CD4-positive, alpha-beta T cell (primary cell): Measurements from ENCODE around the gene GABRB1. TPM values are rescaled to one million over a fixed set of nuclear protein-coding genes. Genes with fewer than 3 reads are reported as not detected.

Source experiments
- ATAC-seq: fragments of 200-7000 bp; cut with Tn5 transposase; one replicate; pipeline ENCODE4 v1.10.0; 2022; ENCODE audit warnings: mild to moderate bottlenecking; ENCODE audit not compliant: poor library complexity
- CTCF ChIA-PET: fragments of 350-600 bp; sonication (Branson Sonifier 250); formaldehyde crosslinking; loops from one replicate; lab custom pipeline; 2021; ENCODE audit warnings: antibody characterized with exemption, inconsistent platforms; lab: Charles Lee
- POLR2A ChIA-PET: fragments of 350-600 bp; sonication (Branson Sonifier 250); formaldehyde crosslinking; loops from one replicate; lab custom pipeline; 2021; ENCODE audit warnings: antibody characterized with exemption, inconsistent platforms; lab: Charles Lee
- DNase-seq, 14 experiments: peaks; one replicate each; pipeline ENCODE4 v3.0.0-alpha.2; 2013 to 2020; ENCODE audit warnings: mixed read lengths in 2 of 14
- H3K27ac ChIP-seq, 2 donors: one replicate each; pipeline versions ENCODE4 v1.5.1 to v1.7.0; 2013; ENCODE audit warnings: low read length in 2 of 2, low read depth in 1 of 2, mild to moderate bottlenecking in 1 of 2
- H3K27me3 ChIP-seq, 2 experiments: 1 replicate in 1 of 2; 2 replicates in 1 of 2; pipeline versions ENCODE4 v1.6.1 to v1.7.0; 2013; ENCODE audit warnings: low read length in 2 of 2, control low read depth in 1 of 2, mild to moderate bottlenecking in 1 of 2, moderate library complexity in 1 of 2; ENCODE audit not compliant: insufficient read depth in 2 of 2, control insufficient read depth in 1 of 2
- H3K36me3 ChIP-seq: one replicate; pipeline ENCODE4 v1.6.1; 2013; ENCODE audit warnings: low read length, control low read depth; ENCODE audit not compliant: insufficient read depth
- H3K4me1 ChIP-seq: one replicate; pipeline ENCODE4 v1.6.1; 2013; ENCODE audit warnings: low read length, control low read depth; ENCODE audit not compliant: insufficient read depth
- H3K4me3 ChIP-seq: one replicate; pipeline ENCODE4 v1.5.1; 2013; ENCODE audit warnings: mild to moderate bottlenecking, low read length, moderate library complexity
- H3K9me3 ChIP-seq, 2 experiments: 1 replicate in 1 of 2; 2 replicates in 1 of 2; pipeline versions ENCODE4 v1.6.1 to v1.7.0; 2013; ENCODE audit warnings: low read length in 2 of 2, mild to moderate bottlenecking in 2 of 2, control low read depth in 1 of 2, moderate library complexity in 1 of 2; ENCODE audit not compliant: control insufficient read depth in 1 of 2, insufficient read depth in 1 of 2
- H3K27ac Mint-ChIP-seq: one replicate; pipeline ENCODE4 v1.8.0; 2020; ENCODE audit warnings: mixed read lengths
- H3K27me3 Mint-ChIP-seq: one replicate; pipeline ENCODE4 v1.8.0; 2021; ENCODE audit warnings: mixed read lengths
- H3K36me3 Mint-ChIP-seq: one replicate; pipeline ENCODE4 v1.8.0; 2021; ENCODE audit warnings: low read depth, mixed read lengths
- H3K4me1 Mint-ChIP-seq: one replicate; pipeline ENCODE4 v1.8.0; 2021; ENCODE audit warnings: low read depth, mixed read lengths
- H3K4me3 Mint-ChIP-seq: one replicate; pipeline ENCODE4 v1.8.0; 2020; ENCODE audit warnings: mild to moderate bottlenecking, mixed read lengths
- H3K9me3 Mint-ChIP-seq: one replicate; pipeline ENCODE4 v1.8.0; 2020; ENCODE audit warnings: mixed read lengths
- CTCF ChIP-seq: fragments of 200-600 bp; IDR thresholded peaks from one replicate; pipeline ENCODE4 v1.8.0; 2022; ENCODE audit warnings: antibody characterized with exemption, mild to moderate bottlenecking
- intact Hi-C, 2 experiments: fragments of 100-400 bp; cut with DNase I in 1 of 2; cut with micrococcal nuclease in 1 of 2; formaldehyde crosslinking; loops; one replicate each; pipeline versions ENCODE4 v1.15.1 to v1.9.0; 2023 to 2025; cut with DNase I, micrococcal nuclease
- total RNA-seq, 174 experiments: library from RNA in 2 of 174; stranded (reverse) in 2 of 174; gene quantifications; one replicate each; pipeline ENCODE4 v1.2.3 and lab custom pipeline; 2021 to 2026

The GABRB1 gene
- total RNA-seq, 2 experiments from 2014 or later = not detected

GRCh38 chr4:47419296-47419695, 387.9 kb downstream of the GABRB1 start:
- no peak overlapping the region for H3K4me3 ChIP-seq
- H3K4me1 ChIP-seq = no peaks in the 10 kb centered on the region
- no peaks in the 10 kb centered on the region for H3K36me3 ChIP-seq
- ChIA-PET POLR2A (no interaction called here), CTCF (no interaction called here)
- peaks cover 3 to 4% of the 10 kb centered on the region in 2 experiments for H3K27me3 ChIP-seq
- intact Hi-C loops = no loop called here
- ATAC-seq (no peak), DNase-seq (no peak)
- Mint-ChIP-seq H3K4me3 (no peak overlapping the region), H3K36me3 (no peaks in the 10 kb centered on the region), H3K27ac (no peak overlapping the region), H3K9me3 (no peaks in the 10 kb centered on the region), H3K4me1 (no peaks in the 10 kb centered on the region), H3K27me3 (peaks cover 6% of the 10 kb centered on the region)
- H3K9me3 ChIP-seq = no peaks in the 10 kb centered on the region
- no peak overlapping the region for H3K27ac ChIP-seq
- TF ChIP-seq CTCF = no peak

GRCh38 chr4:47425628-47426027, 394.3 kb downstream of the GABRB1 start:
- no peak for TF ChIP-seq CTCF
- H3K4me1 ChIP-seq = no peaks in the 10 kb centered on the region
- H3K36me3 ChIP-seq = no peaks in the 10 kb centered on the region
- peaks cover 0 to 3% of the 10 kb centered on the region in 2 experiments for H3K9me3 ChIP-seq
- no peak overlapping the region for H3K4me3 Mint-ChIP-seq
- ChIA-PET POLR2A (no interaction called here), CTCF (no interaction called here)
- peaks cover 0 to 4% of the 10 kb centered on the region in 2 experiments for H3K27me3 ChIP-seq
- no peak for ATAC-seq
- DNase-seq = no peak
- no peaks in the 10 kb centered on the region for H3K36me3 Mint-ChIP-seq
- H3K4me1 Mint-ChIP-seq = no peaks in the 10 kb centered on the region
- no peak overlapping the region for H3K4me3 ChIP-seq
- no peak overlapping the region for H3K27ac ChIP-seq
- no peaks in the 10 kb centered on the region for H3K27me3 Mint-ChIP-seq
- H3K9me3 Mint-ChIP-seq = no peaks in the 10 kb centered on the region
- no peak overlapping the region for H3K27ac Mint-ChIP-seq
- intact Hi-C loops = no loop called here

GRCh38 chr4:47427935-47428334, 396.6 kb downstream of the GABRB1 start:
- H3K9me3 Mint-ChIP-seq = no peaks in the 10 kb centered on the region
- H3K27me3 Mint-ChIP-seq = no peaks in the 10 kb centered on the region
- POLR2A ChIA-PET = no interaction called here
- CTCF ChIA-PET = interaction anchor here (1.0 kb wide), 1 partner anchor 13 kb away, joined by 3 read pairs; no protein-coding TSS in a partner anchor
- H3K4me3 Mint-ChIP-seq = no peak overlapping the region
- Histone ChIP-seq H3K27me3 (no peaks in the 10 kb centered on the region), H3K4me3 (no peak overlapping the region), H3K36me3 (no peaks in the 10 kb centered on the region), H3K27ac (no peak overlapping the region), H3K9me3 (peaks cover 0 to 3% of the 10 kb centered on the region in 2 experiments), H3K4me1 (no peaks in the 10 kb centered on the region)
- no peak for DNase-seq
- ATAC-seq = no peak
- H3K36me3 Mint-ChIP-seq = no peaks in the 10 kb centered on the region
- H3K27ac Mint-ChIP-seq = no peak overlapping the region
- no peak for TF ChIP-seq CTCF
- intact Hi-C loops = no loop called here
- no peaks in the 10 kb centered on the region for H3K4me1 Mint-ChIP-seq
